ENCODE data around the gene NANP.

Gene NANP

DNA sequence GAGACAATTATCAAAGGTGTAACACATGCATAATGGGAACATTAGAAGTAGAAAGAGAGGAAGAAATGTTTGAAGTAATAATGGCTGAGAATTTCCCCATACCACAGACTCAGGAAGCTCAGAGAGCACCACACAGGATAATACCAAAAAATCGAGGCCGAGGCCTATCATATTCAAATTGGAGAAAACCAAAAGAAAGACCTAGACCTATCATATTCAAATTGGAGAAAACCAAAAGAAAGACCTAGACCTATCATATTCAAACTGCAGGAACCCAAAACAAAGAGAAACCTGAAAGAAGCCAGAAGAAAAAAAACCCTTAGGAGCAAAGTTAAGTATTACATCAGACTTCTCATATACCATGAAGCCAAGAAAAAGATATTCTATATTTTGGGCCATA is 56.5 kb downstream of the NANP start:
- no peak for DNase-seq

DNA sequence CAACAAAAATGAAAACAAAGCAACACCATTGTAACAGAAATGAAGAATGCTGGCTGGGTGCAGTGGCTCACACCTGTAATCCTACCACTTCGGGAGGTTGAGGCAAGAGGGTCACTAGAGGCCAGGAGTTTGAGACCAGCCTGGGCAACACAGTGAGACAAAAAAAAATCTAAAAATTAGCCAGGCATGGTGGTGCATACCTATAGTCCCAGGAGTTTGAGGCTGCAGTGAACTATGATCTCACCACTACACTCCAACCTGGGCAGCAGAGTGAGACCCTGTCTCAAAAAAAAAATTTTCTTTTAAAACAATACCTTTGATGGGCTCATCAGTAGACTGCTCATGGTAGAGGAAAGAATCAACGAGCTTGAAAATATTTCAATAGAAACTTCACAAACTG is 57.0 kb downstream of the NANP start:
- DNase-seq = no peak

GRCh38 chr20:25565578-25566157 is 58.1 kb downstream of the NANP start:
- DNase-seq = no peak

DNA sequence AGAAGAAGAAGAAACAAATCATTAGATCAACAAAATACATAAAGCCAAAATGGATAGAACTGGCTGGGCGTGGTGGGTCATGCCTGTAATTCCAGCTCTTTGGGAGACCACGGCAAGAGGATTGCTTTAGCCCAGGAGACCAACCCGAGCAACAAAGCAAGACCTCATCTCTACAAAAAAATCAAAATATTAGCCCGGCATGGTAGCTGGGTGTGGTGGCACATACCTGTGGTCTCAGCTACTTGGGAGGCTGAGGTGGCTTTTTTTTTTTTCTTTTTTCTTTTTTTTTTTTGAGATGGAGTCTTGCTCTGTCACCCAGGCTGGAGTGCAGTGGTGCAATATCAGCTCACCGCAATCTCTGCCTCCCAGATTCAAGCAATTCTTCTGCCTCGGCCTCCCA is 59.9 kb downstream of the NANP start:
- no peak for DNase-seq

- no peak for DNase-seq
Measured at GRCh38 chr20:25563362-25563761, 60.5 kb downstream of the NANP start.

Data from CD4-positive, alpha-beta T cell treated with Interleukin-1 beta for 1 hour (primary cell).